ENCODE data around the gene CS.
"Not testable (repeated sequence)": the region's sequence is repeated elsewhere in the genome, so short reads cannot be mapped to it uniquely, and the experiment has no call there.

CS gene
- total RNA-seq, result 80.5 reads per million, percentile 78 among the genes with 10 or more reads in this experiment

- DNase-seq, result peak; percentile 99
Measured at GRCh38 chr12:56299853-56300643, at the start of gene CS. CS (minus strand) TSS chr12:56300330; CDS start chr12:56300201, 129 bp downstream.

DNA sequence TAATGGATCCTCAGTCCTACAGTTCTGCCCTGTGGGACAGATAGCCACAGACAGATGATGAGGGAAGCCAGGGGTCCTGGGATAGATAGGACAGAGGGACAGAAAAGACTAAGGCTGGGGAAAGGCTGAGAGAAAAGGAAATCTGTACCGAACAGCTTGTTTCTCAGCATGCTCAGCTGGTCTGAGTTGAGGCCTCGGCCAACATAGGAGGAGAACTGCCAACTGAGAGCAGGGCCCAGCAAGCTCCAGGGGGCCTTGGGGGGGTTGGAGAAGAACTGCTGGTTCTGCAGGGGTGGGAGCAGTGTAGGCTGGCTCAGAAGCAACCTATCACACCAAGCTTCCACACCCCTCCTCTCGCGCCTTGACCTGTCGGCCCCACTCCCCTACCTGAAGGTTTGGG lies 48.6 kb upstream of the CS start:
- DNase-seq, result no peak

- not testable (repeated sequence) for DNase-seq
Measured at GRCh38 chr12:56347255-56347654, 47.1 kb upstream of the CS start.

GRCh38 chr12:56346675-56347074 lies 46.5 kb upstream of the CS start:
- DNase-seq, result no peak

- DNase-seq, result not testable (repeated sequence)
Measured at GRCh38 chr12:56342290-56342689, 42.2 kb upstream of the CS start.

- DNase-seq, result no peak
Measured at GRCh38 chr12:56341616-56342015, 41.5 kb upstream of the CS start.

- no peak for DNase-seq
Measured at GRCh38 chr12:56339158-56339422, 39.0 kb upstream of the CS start.

GRCh38 chr12:56338308-56339157 lies 38.4 kb upstream of the CS start, which contains the start of gene IL23A:
IL23A (plus strand) TSS chr12:56338884; CDS start chr12:56339045, 161 bp downstream.
- peak; percentile 84 for DNase-seq

- DNase-seq, result no peak
Measured at GRCh38 chr12:56337753-56338251, 37.7 kb upstream of the CS start.

- no peak for DNase-seq
Measured at GRCh38 chr12:56336361-56337167, 36.4 kb upstream of the CS start.

DNA sequence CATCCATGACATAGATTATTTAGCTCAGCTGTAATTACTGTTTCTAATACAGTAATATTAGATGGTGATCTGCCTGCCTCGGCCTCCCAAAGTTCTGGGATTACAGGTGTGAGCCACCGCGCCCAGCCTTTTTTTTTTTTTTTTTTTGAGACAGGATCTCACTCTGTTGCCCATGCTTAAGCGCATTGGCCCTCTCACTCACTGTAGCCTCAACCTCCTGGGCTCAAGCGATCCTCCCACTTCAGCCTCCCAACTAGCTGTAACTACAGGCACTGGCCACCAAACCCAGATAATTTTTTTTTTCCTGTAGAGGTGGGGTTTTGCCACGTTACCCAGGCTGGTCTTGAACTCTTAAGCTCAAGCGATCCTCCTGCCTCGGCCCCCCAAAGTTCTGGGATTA lies 35.4 kb upstream of the CS start:
- not testable (repeated sequence) for DNase-seq

- no peak for DNase-seq
Measured at GRCh38 chr12:56334490-56334793, 34.3 kb upstream of the CS start.

DNA sequence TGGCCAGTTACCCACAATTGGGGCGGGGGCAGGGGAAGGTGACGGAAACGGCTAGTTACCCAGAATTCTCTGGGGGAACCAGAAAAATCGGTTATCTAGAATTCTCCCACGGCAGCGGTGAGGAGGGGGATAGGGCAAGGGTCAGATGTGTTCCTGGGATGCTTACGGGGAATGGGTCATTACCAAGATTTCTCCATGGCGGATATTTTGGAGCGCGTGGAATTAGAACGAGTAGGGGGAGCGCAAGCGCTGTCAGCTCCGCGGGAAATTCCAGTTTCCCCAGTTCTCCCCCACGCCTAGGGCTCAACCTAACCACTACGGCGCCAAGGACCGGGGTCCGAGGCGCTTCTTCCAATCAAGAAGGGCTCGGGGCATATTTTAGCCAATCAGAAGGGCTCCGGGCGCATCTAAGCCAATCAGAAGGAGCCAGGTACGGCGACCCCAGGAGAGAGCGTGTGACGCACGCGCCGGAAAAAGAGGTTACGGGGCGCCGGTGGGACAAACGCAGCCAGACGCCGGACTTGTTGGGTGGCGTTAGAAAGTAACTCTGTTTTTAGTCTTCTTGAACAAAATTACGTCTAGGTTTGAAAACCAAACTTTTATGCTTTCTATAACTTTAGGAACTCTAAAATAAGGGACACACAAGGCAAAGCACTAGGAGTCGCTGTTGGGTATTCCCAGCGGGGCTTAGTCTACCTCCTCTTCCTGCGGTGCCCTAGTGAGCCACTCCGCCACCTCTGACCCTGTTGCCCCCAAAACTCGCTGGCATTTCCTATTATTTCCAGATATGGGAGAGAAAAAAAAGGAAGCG lies 33.8 kb upstream of the CS start, which contains the start of gene PAN2:
TSS of gene PAN2 (minus strand) at position 322 of the 811 bp plus-strand sequence. CDS start 906 bp downstream, outside the sequence.
- DNase-seq, result peak; percentile 87

GRCh38 chr12:56333197-56333678 lies 33.1 kb upstream of the CS start:
- no peak for DNase-seq

DNA sequence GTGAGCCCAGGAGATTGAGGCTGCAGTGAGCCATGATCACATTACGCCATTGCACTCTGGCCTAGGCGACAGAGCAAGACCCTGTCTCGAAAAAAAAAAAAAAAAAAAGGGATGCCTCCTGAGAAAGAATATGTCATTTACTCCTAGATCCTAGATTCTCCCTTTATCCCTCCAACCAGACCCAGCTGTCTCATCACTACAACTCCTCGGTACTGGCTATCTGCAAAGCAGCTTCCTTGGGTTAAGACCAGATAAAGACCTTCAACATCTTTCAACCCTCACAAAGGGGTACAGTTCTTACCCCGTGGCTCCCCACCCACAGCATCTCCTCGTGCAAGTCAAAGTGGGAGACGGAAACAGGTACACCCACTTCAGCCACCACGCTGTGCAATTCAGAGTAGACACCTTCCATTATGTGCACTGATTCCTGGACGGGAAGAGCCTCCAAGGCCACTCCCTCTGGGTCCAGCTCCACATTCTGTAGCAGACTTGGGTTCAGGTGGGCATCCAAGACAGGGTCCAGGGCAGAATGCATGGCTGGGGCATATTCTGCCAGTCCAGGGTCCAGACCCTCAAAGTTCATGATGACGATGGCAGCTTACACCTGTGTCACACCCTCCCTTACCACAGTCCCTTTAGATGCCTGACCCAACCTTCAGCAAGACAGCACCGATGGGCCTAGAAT lies 32.5 kb upstream of the CS start:
- no peak for DNase-seq

GRCh38 chr12:56330936-56331490 lies 30.9 kb upstream of the CS start:
- DNase-seq, result no peak

GRCh38 chr12:56326533-56326932 lies 26.4 kb upstream of the CS start:
- DNase-seq, result no peak

DNA sequence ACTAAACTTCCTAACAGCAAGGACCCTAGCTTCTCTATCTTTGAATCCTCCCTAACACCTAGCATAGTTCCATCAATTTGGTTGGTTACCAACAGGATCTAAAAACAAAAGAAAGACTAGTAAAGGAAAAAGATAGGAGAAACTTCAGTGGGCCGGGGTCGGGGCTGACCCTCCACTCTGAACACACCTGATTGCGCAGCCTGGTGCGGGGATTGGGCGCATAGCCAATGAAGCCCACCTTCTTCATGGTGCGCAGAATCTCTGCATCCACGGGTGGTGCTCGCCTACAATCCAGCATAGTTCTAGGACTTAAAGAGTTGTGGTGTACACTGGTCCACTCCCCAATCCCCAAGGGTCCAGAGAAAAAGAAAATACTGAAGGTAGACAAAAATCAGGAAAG lies 26.0 kb upstream of the CS start:
- DNase-seq, result no peak

GRCh38 chr12:56324206-56324605 lies 24.1 kb upstream of the CS start:
- no peak for DNase-seq

DNA sequence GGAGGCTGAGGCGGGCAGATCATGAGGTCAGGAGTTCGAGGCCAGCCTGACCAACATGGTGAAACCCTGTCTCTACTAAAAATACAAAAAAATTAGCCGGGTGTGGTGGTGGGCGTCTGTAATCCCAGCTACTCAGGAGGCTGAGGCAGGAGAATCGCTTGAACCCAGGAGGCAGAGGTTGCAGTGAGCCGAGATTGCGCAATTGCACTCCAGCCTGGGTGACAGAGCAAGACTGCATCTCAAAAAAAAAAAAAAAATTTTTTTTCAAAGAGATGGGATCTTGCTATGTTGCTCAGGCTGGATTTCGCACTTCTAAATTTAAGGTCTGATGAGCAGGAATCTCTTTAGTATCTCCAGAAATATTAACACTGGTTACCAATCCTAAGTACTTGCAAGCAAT lies 21.5 kb upstream of the CS start:
- not testable (repeated sequence) for DNase-seq

DNA sequence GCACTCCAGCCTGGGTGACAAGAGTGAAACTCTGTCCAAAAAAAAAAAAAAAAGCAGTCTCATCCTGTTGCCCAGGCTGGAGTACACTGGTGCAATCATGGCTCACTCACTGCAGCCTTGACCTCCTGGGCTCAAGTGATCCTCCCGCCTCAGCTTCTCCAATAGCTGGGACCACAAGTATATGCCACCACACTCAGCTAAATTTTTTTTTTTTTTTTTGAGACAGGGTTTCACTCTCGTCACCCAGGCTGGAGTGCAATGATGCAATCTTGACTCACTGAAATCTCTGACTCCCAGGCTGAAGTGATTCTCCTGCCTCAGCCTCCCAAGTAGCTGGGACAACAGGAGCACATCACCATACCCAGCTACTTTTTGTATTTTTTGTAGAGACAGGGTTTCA lies 20.9 kb upstream of the CS start:
- DNase-seq, result no peak

Measured in effector CD4-positive, alpha-beta T cell (primary cell).